Caki2 (cell line): Measurements from ENCODE around the gene IQSEC1. TPM values are rescaled to one million over a fixed set of nuclear protein-coding genes. Genes with fewer than 3 reads are reported as not detected.

ENCODE experiments used
- DNase-seq: peaks from one replicate; pipeline ENCODE4 v3.0.0-alpha.2; 2015; ENCODE audit warnings: low read depth
- in situ Hi-C: cut with HindIII; loops from 2 replicates; pipeline ENCODE4 v1.10.0; 2016; ENCODE audit warnings: low sequenced_read_pairs, low pct_unique_long_range_greater_than_20kb, mixed read lengths
- total RNA-seq: library from RNA; depleted of rRNA; stranded (reverse); fragments of >200 nt; shearing (Covaris generic); gene quantifications from 2 replicates; pipeline ENCODE4 v1.2.3, GENCODE V29; 2014; ENCODE audit warnings: low replicate concordance

Gene IQSEC1
- total RNA-seq, 1 experiment from 2014 or later: 3.2 TPM

DNA sequence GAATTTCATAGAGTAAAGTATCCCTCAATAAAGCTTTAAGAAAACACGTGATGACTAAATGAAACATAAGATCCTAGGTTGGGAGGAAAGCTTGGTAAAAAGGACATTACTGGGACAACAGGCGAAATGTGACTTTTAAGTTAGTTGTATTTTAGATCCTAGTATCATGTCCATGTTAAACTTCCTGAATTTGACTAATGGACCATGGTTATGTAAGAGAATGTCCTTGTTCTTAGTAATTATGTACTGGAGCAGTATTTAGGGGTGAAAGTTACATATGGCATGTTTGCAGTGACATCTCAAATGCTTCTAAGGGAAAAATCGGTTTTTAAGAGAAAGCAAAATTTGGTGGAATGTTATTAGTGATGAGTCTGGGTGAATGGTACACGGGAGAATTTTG is 69.6 kb downstream of the IQSEC1 start:
- in situ Hi-C loops: no loop called here
- no peak for DNase-seq

DNA sequence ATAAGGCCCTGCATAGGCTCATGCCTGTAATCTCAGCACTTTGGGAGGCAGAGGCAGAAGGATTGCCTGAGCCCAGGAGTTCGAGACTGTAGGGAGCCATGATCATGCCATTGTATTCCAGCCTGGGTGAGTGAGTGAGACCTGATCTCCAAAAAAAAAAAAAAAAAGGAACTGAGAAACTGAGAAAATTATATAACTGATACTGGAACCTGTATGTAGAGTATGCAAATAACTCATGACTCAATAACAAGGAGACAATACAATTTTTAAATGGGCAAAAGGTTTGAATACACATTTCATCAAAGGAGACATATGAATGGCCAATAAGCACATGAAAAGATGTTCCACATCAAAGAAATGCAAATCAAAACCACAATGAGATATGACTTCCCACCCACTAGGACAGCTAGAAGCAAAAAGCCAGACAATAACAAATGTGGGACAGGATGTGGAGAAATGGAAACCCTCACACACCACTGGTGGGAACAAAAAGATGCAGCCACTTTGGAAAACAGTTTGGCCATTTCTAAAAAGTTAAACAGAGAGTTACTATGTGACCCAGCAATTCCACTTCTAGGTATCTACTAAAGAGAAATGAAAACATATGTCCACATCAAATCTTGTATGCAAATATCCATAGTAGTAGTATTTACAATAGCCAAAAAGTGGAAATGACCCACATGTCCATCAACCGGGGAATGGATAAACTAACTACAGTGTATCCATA is 70.7 kb downstream of the IQSEC1 start:
- no peak for DNase-seq
- in situ Hi-C loops: no loop called here

DNA sequence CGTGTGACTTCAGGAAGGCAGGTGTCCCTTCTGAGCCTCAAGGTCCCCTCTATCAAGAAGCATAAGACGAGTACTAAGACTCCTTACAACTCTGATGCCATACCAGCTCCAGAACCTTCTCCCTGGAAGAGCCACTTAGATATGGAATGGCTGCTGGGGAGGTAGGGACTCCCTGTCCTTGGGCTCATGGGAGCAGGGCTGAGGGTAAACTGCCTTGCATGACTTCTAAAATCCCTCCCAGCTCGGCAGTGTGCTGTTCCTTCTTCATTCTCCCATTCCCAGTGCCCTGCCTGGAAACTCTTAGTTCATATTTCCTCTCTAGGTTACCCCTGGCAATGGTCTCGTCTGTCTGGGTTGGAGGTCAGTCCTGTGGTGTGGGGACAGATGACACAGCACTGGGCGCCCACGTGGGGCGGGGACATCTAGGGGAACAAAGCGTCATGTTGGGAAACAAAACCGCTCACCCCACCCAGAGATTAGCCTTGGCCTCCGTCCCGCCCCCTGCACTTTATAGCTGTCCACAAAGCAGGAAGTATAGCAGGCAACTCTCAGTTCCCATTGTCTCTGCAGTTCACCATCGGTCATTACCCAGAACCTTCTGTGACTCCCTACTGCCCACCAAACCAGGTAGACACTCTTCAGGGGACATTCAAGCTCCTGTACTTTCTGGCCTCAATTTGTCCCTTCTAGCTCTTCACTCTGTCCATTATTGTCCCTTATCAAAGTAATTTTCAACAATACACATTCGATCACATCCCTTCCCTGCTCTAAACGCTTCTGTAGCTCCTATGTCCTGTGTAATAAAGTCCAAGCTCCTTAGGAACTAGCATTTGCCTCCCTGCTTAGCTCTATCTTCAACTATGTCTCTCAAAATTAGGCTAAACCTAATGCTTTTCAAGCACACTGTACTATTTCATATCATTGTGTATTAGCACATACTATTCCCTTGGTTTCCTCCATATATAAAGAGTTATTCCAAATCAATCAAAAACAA is 73.8 kb downstream of the IQSEC1 start:
- no peak for DNase-seq
- in situ Hi-C loops: no loop called here

DNA sequence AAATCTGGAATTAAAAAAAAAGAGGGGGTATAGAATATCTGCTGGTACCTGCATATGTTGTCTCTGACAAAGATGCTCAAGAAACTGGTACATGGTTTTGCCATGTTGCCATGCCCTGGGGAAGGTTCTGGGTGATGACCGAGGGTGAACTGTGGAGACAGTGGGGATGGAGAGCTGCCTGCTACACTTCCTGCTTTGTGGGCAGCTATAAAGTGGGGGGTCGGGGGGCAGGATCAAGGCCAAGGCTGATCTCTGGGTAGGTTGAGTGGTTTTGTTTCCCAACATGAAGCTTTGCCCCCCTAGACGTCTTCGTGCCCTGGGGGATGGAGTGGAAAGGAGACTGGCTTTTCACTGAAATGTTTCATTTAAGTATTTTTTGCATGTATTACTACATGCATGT is 74.6 kb downstream of the IQSEC1 start:
- no peak for DNase-seq
- in situ Hi-C loops: no loop called here

DNA sequence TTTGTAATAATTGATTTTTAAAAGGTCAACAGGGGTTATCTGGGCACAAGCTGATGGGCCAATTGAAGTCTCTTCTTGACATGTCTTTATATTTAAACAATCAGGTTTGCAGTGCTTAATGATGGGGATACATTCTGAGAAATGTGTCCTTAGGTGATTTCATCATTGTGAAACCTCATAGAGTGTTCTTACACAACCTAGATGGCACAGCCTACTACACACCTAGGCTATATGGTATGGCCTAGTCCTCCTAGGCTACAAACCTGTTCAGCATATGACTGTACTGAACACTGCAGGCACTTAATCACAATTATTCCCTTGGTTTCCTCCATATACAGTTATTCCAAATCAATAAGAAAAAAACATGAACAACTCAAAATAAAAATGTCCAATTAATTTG is 75.8 kb downstream of the IQSEC1 start:
- no peak for DNase-seq
- in situ Hi-C loops: no loop called here

DNA sequence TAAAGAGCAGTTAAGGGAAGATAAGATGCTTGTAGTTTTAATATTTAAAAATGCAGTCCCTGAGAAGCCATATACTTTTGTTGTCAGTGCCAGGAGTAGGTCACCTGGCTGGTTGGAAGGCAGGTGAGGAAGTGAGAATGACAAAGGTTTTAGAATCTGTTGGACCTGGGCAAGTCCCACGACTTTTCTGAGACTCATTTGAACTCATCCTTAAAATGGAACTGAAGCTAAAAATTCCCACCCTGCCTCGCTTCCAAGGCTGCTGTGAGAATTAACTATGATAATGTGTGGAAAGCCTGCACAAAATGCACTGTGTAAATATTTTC is 77.1 kb downstream of the IQSEC1 start:
- in situ Hi-C loops: no loop called here
- DNase-seq: no peak

DNA sequence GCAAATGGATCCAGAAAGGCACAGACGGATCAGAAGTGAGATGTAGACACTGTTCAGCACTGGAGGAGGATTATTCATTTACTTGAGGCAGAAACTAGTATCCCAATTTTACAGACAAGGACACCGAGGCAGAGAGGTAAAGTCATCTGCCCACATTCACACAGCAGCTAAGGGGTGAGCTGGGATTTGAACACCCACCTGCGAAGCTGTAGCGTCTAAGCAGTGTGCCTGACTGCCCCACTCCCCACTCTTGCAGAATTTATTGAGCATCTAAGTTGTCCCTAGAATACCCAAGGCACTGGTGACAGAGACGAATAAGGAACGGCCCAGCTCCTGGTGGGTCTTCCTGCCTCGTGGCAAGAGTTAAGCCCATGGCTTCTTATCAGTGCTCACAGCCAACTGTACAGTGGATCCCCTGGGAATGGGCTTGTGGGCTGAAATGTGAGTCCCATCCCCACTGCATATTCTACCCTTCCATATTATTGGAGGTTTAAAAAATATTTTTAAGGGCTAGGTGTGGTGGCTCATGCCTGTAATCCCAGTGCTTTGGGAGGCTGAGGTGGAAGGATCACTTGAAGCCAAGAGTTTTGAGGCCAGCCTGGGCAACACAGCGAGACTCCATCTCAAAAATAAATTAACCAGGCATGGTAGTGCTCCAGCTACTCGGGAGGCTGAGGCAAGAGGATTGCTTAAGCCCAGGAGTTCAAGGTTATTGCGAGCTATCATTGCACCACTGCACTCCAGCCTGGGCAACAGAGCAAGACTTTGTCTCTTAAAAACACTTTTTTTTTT is 77.6 kb downstream of the IQSEC1 start:
- in situ Hi-C loops: no loop called here
- no peak for DNase-seq

DNA sequence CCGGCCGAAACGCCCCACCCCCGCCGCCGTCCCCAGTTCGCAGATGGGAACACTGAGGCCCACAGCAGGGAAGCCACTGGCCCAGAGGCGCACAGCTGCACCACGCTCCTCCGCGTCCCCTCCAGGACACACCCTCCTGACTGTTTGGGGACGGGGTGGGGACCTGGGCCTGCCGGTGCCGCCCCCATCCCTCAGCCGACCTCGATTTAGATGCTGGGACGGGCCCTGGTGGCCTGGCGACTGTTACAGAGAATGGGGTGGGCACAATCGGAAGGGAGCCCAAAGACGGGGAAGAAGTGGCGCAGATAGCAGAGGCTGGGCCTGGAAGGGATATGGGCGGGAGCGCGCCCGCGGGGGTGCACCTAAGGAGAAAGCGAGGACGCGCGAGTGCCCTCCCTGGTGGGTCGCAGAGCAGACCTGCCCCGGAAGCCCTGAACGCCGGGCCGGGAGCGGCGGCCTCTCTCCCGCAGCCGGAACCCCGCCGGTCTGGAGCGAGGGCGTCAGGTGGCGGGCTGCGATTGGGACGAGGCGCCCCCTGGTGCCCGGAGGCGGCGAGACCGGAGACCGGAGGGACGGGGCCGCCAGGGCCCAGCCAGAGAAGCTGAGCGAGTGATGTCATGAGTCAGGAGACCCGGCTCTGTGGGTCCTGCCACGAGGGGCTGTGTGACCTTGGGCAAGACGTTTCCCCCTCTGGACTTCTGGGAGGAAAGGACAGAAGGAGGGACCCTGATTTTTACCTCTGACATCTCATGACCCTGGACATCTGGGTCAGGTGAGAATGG is 78.4 kb downstream of the IQSEC1 start:
- in situ Hi-C loops: no loop called here
- DNase-seq: peak; percentile 88

DNA sequence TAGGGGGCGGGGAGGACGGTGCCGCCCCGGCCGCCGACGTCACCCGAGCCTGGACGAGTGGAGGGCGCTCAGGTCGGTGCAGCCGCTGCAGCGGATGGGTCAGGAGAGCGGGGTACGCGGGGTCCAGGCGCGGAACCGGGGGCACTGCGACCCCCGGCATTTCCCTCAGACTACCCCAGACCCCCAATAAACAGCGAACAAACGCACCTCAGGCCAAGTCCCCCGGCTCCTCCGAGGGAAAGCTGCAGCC is 78.9 kb downstream of the IQSEC1 start:
- DNase-seq: peak; percentile 51
- in situ Hi-C loops: no loop called here

DNA sequence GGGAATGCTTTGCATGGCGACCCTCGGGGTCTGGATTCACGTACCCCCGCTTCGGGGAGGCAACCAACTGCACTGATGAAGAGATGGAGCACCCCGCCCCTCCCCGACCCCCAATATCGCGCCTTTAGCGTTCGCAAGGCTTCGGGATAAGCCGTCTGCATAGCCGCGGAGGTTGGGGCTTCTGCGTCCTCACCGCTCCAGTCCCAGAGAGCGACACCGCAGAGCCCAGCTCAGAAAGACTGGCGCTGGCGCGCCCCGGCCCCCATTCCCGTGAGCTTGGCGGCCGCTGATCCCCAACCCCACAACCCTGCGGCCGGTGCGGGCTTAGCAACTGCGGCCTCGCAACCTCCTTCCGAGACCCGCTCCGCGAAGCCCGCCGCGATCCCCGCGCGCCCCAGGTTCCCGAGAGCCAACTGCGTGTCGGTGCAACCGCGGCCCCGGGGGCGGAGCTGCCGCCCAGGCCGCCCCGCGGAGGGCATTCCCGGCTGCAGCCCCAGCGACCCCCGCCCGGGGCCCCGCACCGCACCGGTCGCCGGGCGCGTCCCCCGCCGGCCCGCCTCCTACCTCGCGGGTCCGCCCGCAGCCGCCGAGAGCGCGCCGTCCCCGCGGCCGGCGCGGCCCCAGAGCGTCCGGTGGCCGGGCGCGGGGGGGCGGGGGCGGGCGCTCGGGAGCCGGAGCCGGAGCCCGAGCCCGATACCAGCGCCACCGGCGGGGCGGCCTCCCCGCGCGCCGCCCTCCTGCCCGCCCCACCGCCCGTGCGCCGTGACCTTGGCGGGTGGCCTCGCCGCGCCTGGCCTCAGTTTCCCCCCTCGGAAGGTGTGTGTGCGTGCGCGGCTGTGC is 79.5 kb downstream of the IQSEC1 start:
- in situ Hi-C loops: no loop called here
- no peak for DNase-seq

DNA sequence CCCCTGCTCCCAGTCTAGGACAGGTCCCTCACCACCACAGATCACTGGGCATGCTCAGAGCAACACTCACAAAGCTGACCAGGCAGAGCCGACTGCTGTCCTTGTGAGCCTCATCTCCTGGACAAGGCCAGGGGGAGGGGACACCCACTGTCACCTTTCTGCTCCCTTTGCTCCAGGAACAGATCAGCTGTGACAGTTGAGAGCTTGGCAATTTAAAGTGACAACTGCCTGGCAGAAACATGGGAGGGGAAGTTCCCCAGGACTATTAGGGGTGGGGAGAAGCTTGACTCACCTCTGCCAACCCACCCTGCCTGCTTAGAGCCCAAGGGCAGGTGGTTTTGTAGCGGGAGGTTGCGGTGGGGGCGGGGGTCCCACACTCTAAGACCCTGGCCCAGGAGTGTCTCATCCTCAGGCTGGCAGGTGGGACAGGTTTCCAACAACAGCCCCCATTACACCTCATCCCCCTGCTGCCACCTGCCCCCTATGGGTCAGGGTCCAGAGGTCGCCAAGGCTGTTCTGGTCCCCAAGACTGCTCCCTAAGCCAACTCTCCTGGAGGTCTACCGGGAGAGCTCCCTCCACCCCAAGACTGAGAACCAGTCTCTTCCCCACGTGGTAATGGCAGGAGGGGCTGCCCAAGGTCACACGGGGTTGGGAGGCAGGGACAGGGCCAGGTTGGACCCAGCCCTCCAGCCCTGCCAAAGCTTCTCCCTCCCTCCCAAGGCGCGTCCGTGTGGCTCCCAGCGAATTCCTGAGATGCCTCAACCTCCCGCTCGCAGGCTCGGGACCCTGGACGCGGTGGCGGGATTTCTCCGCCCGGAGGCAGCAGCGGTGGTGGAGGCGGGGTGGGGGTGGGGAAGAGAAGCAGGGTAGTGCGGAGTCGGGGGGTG is 80.4 kb downstream of the IQSEC1 start:
- DNase-seq: no peak
- in situ Hi-C loops: no loop called here

DNA sequence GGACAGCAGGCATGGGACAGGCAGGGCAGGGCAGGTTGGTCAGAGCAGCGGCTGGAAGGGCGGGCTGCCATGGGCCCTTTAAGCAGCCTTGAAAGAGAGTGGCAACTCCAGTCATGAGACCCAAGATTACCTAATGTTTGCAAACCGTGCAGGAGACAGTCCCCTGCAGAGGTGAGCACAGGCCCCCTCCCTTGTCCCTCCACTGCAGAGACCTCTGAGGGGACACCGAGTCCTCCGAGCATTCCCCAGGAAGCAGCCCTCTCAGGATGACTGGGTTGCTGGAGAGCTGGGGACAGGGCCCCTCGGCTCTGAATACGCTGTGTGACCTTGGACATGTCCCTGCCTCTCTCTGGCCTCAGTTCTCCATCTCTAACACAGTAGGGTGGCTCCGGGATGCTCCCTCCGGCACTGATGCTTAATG is 81.4 kb downstream of the IQSEC1 start:
- in situ Hi-C loops: no loop called here

DNA sequence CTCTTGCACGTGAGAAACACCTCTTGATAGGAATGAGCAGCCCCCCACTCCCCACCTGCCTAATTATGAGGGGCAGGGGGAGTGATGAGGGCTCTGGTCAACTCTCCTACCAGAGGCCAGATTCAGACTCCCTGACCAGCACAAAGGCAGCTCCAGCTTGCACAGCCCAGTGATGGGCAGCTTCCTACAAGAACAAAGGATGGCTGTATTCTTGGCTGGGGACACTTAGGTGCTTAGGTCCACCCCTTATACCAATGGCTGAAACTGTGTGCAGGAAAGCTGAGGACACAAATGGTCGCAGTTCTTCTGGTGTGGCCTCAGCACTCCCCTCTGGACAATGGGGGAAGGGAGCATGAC is 81.8 kb downstream of the IQSEC1 start:
- DNase-seq: no peak
- in situ Hi-C loops: no loop called here

More for the DNA sequence above, 81.4 kb downstream of the IQSEC1 start:
- no peak for DNase-seq

DNA sequence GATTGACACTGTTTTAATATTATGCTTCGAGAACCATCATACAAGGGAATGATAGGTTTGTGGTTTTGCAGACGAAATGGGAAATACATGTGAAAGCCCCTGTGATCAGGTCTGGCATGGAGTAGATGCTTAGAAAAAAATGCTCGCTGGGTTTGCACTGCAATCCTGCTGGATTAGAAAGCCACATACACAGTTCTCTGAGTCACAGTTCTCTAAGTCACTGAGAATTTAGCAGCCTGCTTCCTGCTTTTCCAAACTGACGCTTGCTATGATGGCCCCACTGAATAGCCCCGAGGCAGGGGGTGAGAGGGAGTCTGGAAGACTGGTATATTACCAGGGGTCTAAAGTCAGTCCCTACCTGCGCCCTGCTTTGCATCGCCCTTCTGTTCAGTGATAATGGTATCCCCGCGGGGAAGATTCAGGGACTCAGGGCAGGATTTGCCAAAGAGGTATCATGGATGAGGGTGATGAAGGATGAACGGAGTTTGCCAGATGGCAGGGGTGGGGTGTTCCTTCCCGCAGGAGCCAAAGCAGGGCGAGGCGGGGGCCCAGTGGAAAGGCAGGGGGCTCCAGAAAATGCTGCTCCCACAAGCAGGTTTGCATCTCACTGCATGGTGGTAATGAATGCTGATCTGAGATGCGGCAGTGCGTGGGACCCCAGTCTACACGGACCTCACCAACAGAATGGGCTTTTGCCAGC is 82.3 kb downstream of the IQSEC1 start:
- peak; percentile 21 for DNase-seq
- in situ Hi-C loops: no loop called here

DNA sequence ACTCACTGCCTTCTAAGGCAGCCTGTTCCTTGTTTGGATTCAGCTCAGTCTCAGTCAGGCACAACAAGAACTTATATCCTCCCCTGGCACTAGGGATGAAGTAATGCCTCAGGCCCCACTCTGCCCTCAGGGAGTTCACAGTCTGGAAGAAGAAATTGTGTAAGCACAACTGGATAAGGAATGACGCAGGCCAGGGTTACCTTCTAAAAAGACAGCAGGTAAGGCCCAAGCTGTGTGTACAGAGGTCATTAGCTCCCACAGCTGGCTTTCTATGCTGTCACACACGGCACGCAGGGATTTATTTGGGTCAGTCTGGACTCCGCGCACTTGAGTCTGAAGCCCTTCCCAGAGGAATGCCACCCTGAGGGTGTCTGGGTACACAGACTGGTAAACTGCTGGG is 82.9 kb downstream of the IQSEC1 start:
- in situ Hi-C loops: no loop called here
- DNase-seq: no peak

DNA sequence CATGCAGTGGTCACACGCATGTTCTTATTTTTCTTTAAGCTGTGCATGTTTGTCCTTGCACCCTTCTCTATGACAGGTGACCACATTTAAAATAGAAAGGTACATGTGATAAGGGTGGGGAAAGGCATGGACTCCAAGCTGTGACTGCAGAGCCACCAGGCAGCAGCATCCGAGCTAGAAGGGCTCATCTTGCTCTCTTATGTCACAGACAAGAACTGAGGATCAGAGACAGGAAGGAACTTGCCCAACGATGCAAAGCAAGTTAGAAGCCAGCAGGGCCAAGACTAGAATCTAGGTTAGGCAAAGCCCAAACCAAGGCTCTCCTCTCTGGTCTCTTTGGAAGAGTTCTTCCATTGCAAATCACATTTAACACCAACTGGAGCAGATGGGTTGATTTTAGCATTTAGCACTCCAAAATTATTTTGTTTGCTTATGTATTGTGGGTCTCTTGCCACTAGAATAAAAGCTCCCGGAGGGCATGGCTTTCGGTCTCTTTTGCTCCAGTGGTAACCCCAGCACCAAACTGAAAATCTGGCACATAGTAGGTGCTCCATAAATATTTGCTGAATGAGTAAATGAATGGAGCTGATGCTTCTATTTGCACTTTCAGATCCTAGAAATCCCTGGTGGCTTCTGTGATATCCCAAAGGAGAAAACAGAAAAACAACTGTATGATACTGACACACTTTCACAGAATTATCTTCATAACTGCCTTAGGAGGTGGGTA is 84.3 kb downstream of the IQSEC1 start:
- no peak for DNase-seq
- in situ Hi-C loops: no loop called here
